T-helper 17 cell (primary cell): Measurements from ENCODE around the gene EGR1. TPM values are rescaled to one million over a fixed set of nuclear protein-coding genes. Genes with fewer than 3 reads are reported as not detected.
A peak's percentile ranks its signal among the peaks of the same experiment; 100 is the strongest.

Experiments
- ATAC-seq: fragments of 150-1000 bp; cut with Tn5 transposase; 2 replicates; pipeline ENCODE4 v1.10.0; 2021; ENCODE audit warnings: mild to moderate bottlenecking, moderate library complexity
- DNase-seq, 3 donors: peaks; one replicate each; pipeline versions ENCODE4 v3.0.0 to v3.0.0-alpha.2; 2020 to 2021
- H3K9me3 ChIP-seq: one replicate; pipeline ENCODE4 v1.7.0; 2013; ENCODE audit warnings: low read length, mild to moderate bottlenecking; ENCODE audit not compliant: control insufficient read depth, poor library complexity, severe bottlenecking
- H3K27ac Mint-ChIP-seq: one replicate; pipeline ENCODE4 v1.8.0; 2022; ENCODE audit warnings: mild to moderate bottlenecking, moderate library complexity, mixed read lengths
- H3K27me3 Mint-ChIP-seq: one replicate; pipeline ENCODE4 v1.8.0; 2022; ENCODE audit warnings: mixed read lengths
- H3K36me3 Mint-ChIP-seq: one replicate; pipeline ENCODE4 v1.8.0; 2022; ENCODE audit warnings: low read depth, mixed read lengths
- H3K4me1 Mint-ChIP-seq: one replicate; pipeline ENCODE4 v1.8.0; 2022; ENCODE audit warnings: mild to moderate bottlenecking, mixed read lengths
- H3K4me3 Mint-ChIP-seq: one replicate; pipeline ENCODE4 v1.8.0; 2022; ENCODE audit warnings: mild to moderate bottlenecking, moderate library complexity, mixed read lengths
- total RNA-seq, 4 donors: library from RNA in 2 of 4; stranded (reverse) in 2 of 4; gene quantifications; one replicate each; pipeline ENCODE4 v1.2.3 and lab custom pipeline; 2022 to 2026

The EGR1 gene
- total RNA-seq (10 to 100 TPM; 24.2 to 30.6 TPM), total RNA-seq (lab: John Stamatoyannopoulos, UW) (2.8 to 253 reads per million in 2 donors)

GRCh38 chr5:138465261-138466124, at the start of gene EGR1:
EGR1 (plus strand) TSS chr5:138465479; CDS start chr5:138465762, 283 bp downstream.
- Mint-ChIP-seq H3K27me3 (no peaks in the 10 kb centered on the region), H3K36me3 (peaks cover 2% of the 10 kb centered on the region), H3K27ac (peak within 1 kb of the TSS; percentile 74), H3K4me3 (peak within 1 kb of the TSS; percentile 91), H3K4me1 (peaks cover 25% of the 10 kb centered on the region)
- no peaks in the 10 kb centered on the region for H3K9me3 ChIP-seq
- ATAC-seq = peak; percentile 71
- peak; percentile 83 to 89 (median 84) for DNase-seq

DNA sequence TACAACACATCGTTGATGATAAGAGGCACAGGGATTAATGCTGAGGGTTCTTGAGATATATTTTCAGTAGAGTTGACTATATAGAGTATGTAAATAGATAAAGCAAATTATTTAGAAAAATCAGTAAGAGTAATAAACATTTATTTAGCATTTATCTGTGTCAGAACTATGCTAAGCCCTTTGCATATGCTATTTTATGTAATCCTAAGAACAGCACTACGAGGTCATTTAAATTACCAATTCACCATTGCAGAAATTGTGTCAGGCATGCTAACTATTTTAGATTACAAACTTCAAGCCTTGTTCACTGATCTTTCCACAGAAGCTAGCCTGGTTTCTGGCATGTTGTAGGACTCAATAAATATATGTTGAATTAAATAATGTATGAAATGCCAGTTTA, 46.8 kb upstream of the EGR1 start:
- Mint-ChIP-seq H3K27me3 (no peaks in the 10 kb centered on the region), H3K36me3 (peaks cover 8% of the 10 kb centered on the region), H3K4me3 (no peak overlapping the region), H3K4me1 (peaks cover 5% of the 10 kb centered on the region), H3K27ac (no peak overlapping the region)
- ATAC-seq (no peak), DNase-seq (no peak)
- no peaks in the 10 kb centered on the region for H3K9me3 ChIP-seq

DNA sequence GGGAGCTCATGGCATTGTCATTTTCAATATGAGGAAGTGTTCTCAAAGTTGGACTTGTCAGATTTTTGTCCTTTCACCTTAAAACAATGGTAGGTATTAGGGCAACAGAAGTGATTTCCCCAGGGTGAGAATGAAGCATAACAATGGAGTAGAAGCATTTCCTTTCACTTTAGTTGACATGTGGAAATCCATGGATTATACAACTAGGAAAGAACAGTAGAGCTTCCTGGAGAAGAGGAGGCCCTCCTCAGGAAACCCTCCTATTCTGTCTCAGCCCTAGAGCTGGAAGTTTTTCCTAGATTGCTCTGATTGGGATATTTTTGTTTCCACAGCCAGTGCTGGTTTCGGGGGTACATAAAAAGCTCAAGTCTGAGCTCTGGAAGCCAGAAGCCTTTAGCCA, 40.2 kb upstream of the EGR1 start:
- ATAC-seq (no peak), DNase-seq (no peak)
- Mint-ChIP-seq H3K27ac (no peak overlapping the region), H3K36me3 (peaks cover 15% of the 10 kb centered on the region), H3K27me3 (no peaks in the 10 kb centered on the region), H3K4me1 (peaks cover 5% of the 10 kb centered on the region), H3K4me3 (no peak overlapping the region)
- H3K9me3 ChIP-seq = no peaks in the 10 kb centered on the region

DNA sequence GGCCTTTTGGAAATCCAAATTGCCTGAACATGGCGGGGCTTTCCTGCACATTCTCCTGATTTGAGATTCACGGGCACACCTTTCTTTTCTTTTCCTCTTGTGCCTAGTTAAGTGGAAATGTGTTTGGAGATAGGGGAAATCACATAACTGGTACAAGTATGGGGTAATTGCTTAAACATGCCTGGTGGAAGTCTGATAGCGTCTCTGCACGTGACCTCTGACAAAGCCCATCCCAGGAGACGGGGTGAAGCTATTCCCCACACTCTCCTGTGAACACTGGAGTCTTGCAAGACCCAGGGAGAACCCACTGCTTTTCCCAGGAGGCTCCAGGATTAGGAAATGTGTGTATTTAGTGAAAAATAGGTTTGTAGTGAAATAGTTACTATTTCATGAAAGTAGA, 29.3 kb upstream of the EGR1 start:
- peaks cover 14% of the 10 kb centered on the region for H3K4me1 Mint-ChIP-seq
- H3K27me3 Mint-ChIP-seq = no peaks in the 10 kb centered on the region
- H3K9me3 ChIP-seq = no peaks in the 10 kb centered on the region
- peaks cover 4% of the 10 kb centered on the region for H3K36me3 Mint-ChIP-seq
- DNase-seq (no peak), ATAC-seq (no peak)
- no peak overlapping the region for H3K27ac Mint-ChIP-seq
- no peak overlapping the region for H3K4me3 Mint-ChIP-seq

- Mint-ChIP-seq H3K27ac (no peak overlapping the region), H3K4me1 (peaks cover 14% of the 10 kb centered on the region), H3K36me3 (peaks cover 4% of the 10 kb centered on the region), H3K27me3 (no peaks in the 10 kb centered on the region), H3K4me3 (peak overlapping the region; percentile 88)
- no peaks in the 10 kb centered on the region for H3K9me3 ChIP-seq
- ATAC-seq (no peak), DNase-seq (no peak)
Observed at GRCh38 chr5:138438003-138438723, 27.1 kb upstream of the EGR1 start.

GRCh38 chr5:138438724-138439476, 26.4 kb upstream of the EGR1 start, which contains the start of gene REEP2:
REEP2 (plus strand) TSS chr5:138439057; CDS start chr5:138439209, 152 bp downstream.
- peak; percentile 90 for ATAC-seq
- no peaks in the 10 kb centered on the region for H3K9me3 ChIP-seq
- H3K4me3 Mint-ChIP-seq = peak within 1 kb of the TSS; percentile 88
- no peak within 1 kb of the TSS for H3K27ac Mint-ChIP-seq
- DNase-seq = peak; percentile 43 to 59 (median 56)
- no peaks in the 10 kb centered on the region for H3K27me3 Mint-ChIP-seq
- H3K36me3 Mint-ChIP-seq = peaks cover 4% of the 10 kb centered on the region
- H3K4me1 Mint-ChIP-seq = peaks cover 14% of the 10 kb centered on the region

DNA sequence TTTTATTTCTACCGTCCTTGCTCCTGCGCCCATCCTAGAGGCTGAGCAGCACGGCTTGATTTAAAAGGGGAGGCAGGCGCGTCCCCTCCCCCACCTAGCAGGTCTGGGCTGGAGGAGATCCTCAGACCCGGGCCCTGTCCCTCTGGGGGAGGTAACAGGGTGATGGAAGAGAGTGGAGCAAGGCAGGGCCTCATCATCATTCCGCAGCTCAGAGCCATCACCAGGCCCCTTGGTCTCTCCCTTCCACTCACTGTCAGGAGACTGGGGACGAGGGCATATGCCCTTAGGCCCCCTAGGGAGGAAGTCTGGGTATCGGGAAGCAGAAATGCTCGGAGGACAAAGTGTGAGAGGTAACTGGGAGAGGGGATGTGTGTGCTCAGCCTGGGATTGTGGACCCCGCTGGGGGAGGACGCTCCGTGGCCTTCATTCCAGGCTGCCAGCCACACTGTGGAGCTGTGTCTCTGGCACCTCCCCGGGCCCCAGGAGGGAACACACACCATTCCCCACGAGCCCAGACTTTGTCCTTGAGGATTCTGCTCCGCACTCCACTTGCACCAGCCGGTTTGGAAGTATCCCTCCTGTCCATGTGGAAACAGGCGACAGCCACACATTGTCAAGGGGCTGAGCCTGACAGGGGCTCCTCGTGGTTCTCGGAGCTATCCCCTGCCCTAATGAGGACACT, 25.7 kb upstream of the EGR1 start:
- peak overlapping the region; percentile 88 for H3K4me3 Mint-ChIP-seq
- no peaks in the 10 kb centered on the region for H3K9me3 ChIP-seq
- no peak for DNase-seq
- H3K27ac Mint-ChIP-seq = peak overlapping the region; percentile 62
- peaks cover 14% of the 10 kb centered on the region for H3K4me1 Mint-ChIP-seq
- H3K36me3 Mint-ChIP-seq = peaks cover 2% of the 10 kb centered on the region
- H3K27me3 Mint-ChIP-seq = no peaks in the 10 kb centered on the region
- ATAC-seq = no peak

DNA sequence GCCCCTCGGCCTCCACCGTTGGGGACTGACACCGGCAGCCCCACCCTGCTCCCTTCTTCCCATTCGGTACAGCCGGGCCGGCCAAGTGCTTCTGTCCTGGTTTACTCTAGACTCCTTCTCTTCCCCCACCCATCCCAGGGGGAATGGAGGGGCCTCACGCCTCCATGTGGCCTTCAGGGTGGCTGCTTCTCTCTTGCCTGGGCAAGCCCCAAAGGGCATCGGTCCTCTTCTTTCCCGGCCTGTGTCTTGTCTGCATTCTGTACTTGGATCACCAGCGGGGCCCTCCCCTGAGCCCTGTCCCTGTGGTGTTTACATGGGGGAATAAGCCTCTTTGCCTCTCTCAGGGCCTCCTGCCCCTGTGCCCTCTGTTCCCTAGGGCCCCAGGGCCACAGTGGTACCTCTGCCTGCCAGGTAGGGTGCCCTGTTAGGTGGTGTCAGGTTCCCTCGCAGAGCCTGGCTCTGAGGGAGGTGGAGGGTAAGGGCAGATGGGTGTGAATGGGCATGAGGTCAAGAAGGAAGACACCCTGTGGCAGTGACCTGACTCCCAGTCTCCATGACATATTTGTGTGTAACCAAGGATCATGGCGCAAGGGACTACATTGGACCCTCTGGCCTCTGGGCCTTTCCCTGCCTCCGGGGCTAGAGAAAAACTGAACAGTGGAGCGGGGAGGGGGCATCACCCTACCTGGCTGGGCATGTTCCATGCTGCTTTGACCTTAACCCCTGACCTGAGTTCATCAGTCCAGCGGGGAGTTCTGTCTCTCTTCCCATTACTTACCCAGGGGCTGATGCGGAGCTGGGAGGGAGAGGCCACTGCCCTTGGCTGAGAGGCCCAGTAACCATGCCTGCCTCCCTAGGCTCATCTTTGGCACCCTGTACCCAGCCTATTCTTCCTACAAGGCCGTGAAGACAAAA, 24.9 kb upstream of the EGR1 start:
- peak overlapping the region; percentile 62 for H3K27ac Mint-ChIP-seq
- no peaks in the 10 kb centered on the region for H3K9me3 ChIP-seq
- peaks cover 2% of the 10 kb centered on the region for H3K36me3 Mint-ChIP-seq
- peaks cover 14% of the 10 kb centered on the region for H3K4me1 Mint-ChIP-seq
- peak overlapping the region; percentile 79 for H3K4me3 Mint-ChIP-seq
- H3K27me3 Mint-ChIP-seq = no peaks in the 10 kb centered on the region
- ATAC-seq (no peak), DNase-seq (no peak)

DNA sequence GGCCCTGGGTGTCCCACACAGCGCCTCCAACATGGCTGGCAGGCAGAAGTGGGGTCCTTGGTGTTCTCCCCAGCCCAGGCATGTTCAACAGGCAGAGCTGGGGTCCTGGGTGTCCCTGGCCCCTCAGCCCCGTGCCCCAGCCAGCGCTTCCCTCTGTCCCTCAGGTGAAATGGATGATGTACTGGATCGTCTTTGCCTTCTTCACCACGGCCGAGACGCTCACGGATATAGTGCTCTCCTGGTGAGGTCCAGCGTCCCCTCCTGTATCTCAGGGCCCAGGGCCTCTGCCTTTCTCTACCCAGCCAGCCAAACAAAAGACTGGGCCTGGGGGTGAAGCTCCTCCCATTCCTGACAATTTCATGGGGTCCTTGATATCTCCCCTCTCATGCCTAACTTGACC, 24.1 kb upstream of the EGR1 start:
- Mint-ChIP-seq H3K27ac (no peak overlapping the region), H3K4me3 (no peak overlapping the region), H3K36me3 (no peaks in the 10 kb centered on the region), H3K27me3 (no peaks in the 10 kb centered on the region), H3K4me1 (peaks cover 14% of the 10 kb centered on the region)
- ATAC-seq = no peak
- no peaks in the 10 kb centered on the region for H3K9me3 ChIP-seq
- no peak for DNase-seq

- H3K4me3 Mint-ChIP-seq = no peak overlapping the region
- H3K27ac Mint-ChIP-seq = no peak overlapping the region
- DNase-seq = no peak
- ATAC-seq = no peak
- peaks cover 9% of the 10 kb centered on the region for H3K4me1 Mint-ChIP-seq
- H3K36me3 Mint-ChIP-seq = no peaks in the 10 kb centered on the region
- no peaks in the 10 kb centered on the region for H3K27me3 Mint-ChIP-seq
- H3K9me3 ChIP-seq = no peaks in the 10 kb centered on the region
Observed at GRCh38 chr5:138444078-138444773, 21.1 kb upstream of the EGR1 start.

DNA sequence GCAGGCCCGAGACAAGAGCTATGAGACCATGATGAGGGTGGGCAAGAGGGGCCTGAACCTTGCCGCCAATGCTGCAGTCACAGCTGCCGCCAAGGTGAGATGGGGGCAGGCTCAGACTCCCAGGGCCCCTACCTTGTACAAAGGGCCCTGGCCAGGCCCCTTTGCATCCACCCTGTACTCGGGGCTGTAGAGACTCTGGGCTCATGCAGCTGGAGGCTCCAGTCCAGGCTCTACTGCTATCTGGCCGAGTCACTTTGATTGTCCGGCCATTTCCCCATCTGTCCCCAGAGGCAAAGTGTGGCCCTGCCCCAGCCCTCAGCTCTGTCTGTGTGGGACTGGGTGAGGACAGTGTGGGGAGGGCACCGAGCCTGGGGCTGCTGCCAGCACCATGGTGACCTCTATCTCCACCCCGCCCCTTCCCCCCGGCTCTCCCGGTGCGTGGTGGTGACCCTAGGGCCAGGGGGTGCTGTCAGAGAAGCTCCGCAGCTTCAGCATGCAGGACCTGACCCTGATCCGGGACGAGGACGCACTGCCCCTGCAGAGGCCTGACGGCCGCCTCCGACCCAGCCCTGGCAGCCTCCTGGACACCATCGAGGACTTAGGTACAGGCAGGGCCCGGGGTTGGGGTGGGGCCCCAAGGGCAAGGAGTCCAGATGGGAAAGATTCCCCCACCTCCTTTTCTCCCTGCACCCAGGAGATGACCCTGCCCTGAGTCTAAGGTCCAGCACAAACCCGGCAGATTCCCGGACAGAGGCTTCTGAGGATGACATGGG, 20.3 kb upstream of the EGR1 start:
- Mint-ChIP-seq H3K27me3 (no peaks in the 10 kb centered on the region), H3K27ac (no peak overlapping the region), H3K4me3 (no peak overlapping the region), H3K4me1 (peaks cover 10% of the 10 kb centered on the region), H3K36me3 (no peaks in the 10 kb centered on the region)
- H3K9me3 ChIP-seq = no peaks in the 10 kb centered on the region
- ATAC-seq = no peak
- DNase-seq = no peak
